ENCODE data around the gene ABCA7. TPM values are rescaled to one million over a fixed set of nuclear protein-coding genes. Genes with fewer than 3 reads are reported as not detected.
A peak's percentile ranks its signal among the peaks of the same experiment; 100 is the strongest.

Gene ABCA7
- polyA plus RNA-seq, 10 donors = 4.8 to 29.3 (median 12.0) TPM

- DNase-seq = peak; percentile 88 to 93 (median 93)
Measured at GRCh38 chr19:1040476-1041271, 767 bp downstream of the ABCA7 start.

DNA sequence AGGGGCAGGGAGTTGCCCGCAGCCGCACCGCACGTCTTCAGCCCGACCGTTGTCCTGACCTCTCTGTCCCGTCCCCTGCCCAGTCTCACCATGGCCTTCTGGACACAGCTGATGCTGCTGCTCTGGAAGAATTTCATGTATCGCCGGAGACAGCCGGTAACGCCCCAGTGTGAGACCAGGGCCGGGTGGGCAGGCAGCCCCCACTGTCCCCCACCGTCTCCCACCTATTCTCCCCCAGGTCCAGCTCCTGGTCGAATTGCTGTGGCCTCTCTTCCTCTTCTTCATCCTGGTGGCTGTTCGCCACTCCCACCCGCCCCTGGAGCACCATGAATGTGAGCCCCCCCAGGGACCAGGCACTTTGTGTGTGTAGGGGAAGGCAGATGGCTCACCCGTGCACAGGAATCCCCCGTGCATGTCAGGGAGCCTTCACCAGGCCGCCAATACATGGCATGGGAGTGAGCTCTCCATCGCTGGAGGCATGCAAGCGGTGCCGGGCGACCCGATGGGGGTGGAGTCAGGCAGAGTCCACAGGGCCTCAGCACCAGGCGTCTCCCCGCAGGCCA, 1.4 kb downstream of the ABCA7 start:
- no peak for DNase-seq

DNA sequence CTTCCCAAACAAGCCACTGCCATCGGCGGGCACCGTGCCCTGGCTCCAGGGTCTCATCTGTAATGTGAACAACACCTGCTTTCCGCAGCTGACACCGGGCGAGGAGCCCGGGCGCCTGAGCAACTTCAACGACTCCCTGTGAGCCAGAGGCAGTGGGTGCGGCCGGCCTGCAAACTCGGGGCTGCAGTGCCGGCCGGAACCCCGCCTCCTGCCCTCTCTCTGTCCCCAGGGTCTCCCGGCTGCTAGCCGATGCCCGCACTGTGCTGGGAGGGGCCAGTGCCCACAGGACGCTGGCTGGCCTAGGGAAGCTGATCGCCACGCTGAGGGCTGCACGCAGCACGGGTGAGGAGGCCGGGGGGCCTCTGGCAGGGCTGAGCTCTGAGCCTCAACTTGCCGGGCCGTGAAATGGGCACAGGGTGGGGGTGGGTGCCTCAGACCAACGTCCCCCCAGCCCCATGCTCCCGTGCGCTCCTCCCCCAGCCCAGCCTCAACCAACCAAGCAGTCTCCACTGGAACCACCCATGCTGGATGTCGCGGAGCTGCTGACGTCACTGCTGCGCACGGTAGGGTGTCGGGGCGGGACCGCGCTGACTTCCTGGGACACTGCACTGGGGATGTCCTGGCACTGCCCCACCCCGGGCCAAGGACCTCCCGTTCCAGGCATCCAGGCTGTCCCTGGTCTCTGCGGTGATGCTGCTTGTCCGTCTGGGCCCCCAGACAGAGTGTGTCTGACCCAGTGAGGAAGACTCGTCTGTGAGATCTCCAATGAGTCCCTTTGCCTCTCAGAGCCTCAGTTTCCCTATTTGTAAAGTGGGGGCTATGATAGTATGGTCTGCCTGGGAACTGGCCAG, 2.2 kb downstream of the ABCA7 start:
- peak; percentile 66 to 82 (median 78) for DNase-seq

DNA sequence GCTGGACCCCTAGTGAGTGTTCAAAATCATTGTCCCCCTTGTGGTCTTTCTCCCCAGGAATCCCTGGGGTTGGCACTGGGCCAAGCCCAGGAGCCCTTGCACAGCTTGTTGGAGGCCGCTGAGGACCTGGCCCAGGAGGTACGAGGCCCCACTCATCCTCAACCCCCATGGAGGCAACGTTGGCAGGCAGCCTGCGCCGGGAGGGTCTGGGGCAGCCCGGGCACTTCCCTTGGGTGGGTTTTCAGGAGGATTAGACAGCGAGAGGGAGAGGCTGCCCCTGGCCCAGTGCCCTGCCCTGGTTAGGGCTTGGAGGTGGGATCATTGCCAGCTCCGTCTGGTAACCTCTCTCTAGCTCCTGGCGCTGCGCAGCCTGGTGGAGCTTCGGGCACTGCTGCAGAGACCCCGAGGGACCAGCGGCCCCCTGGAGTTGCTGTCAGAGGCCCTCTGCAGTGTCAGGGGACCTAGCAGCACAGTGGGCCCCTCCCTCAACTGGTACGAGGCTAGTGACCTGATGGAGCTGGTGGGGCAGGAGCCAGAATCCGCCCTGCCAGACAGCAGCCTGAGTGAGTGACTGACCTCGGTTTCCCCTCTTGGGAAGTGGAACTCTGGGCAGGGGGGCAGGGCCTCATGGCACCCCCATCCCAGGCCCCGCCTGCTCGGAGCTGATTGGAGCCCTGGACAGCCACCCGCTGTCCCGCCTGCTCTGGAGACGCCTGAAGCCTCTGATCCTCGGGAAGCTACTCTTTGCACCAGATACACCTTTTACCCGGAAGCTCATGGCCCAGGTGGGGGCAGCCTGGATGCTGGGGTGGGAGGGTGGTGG, 3.0 kb downstream of the ABCA7 start:
- no peak for DNase-seq

DNA sequence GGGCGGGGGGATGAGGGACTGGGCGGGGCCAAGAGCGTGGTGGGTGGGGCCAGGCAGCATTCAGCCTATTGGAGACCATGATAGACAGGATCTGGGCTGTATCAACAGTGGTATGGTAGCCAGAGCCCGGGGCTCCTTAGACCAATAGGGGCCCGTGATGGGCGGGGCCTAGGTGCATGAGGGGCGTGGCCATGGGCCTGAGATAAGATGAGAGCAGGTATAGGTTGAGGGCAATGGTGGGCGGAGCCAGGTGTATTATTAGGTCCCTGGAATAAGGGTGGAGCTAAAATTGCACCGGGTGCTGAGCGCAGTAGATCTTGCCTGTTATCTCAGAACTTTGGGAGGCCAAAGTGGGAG, 5.3 kb downstream of the ABCA7 start:
- no peak for DNase-seq

- DNase-seq = no peak
Measured at GRCh38 chr19:1046117-1046626, 6.3 kb downstream of the ABCA7 start.

- no peak for DNase-seq
Measured at GRCh38 chr19:1046836-1047695, 7.2 kb downstream of the ABCA7 start.

DNA sequence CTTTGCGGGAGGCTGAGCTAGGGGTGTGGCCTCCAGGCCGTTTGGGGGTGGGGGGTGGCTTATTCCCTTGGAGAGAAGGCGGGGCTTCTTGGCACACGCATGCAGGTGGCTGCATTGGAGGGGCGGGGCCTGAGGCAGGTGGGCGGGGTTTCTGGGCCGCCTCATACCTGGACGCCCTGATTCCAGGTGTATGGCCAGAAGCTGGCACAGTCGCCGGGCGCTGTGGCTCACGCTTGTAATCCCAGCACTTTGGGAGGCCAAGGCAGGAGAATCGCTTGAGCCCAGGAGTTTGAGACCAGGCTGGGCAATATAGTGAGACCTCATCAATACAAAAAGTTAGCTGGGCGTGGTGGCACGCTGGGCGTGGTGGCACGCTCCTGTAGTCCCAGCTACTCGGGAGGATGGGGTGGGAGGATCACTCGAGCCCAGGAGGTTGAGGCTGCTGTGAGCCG, 7.8 kb downstream of the ABCA7 start:
- no peak for DNase-seq

GRCh38 chr19:1049106-1049505, 9.2 kb downstream of the ABCA7 start:
- DNase-seq = no peak

GRCh38 chr19:1049800-1050199, 9.9 kb downstream of the ABCA7 start:
- no peak for DNase-seq

- no peak for DNase-seq
Measured at GRCh38 chr19:1050989-1051788, 11.3 kb downstream of the ABCA7 start.

GRCh38 chr19:1051791-1052190, 11.9 kb downstream of the ABCA7 start:
- no peak for DNase-seq

GRCh38 chr19:1052349-1052975, 12.6 kb downstream of the ABCA7 start:
- no peak for DNase-seq

DNA sequence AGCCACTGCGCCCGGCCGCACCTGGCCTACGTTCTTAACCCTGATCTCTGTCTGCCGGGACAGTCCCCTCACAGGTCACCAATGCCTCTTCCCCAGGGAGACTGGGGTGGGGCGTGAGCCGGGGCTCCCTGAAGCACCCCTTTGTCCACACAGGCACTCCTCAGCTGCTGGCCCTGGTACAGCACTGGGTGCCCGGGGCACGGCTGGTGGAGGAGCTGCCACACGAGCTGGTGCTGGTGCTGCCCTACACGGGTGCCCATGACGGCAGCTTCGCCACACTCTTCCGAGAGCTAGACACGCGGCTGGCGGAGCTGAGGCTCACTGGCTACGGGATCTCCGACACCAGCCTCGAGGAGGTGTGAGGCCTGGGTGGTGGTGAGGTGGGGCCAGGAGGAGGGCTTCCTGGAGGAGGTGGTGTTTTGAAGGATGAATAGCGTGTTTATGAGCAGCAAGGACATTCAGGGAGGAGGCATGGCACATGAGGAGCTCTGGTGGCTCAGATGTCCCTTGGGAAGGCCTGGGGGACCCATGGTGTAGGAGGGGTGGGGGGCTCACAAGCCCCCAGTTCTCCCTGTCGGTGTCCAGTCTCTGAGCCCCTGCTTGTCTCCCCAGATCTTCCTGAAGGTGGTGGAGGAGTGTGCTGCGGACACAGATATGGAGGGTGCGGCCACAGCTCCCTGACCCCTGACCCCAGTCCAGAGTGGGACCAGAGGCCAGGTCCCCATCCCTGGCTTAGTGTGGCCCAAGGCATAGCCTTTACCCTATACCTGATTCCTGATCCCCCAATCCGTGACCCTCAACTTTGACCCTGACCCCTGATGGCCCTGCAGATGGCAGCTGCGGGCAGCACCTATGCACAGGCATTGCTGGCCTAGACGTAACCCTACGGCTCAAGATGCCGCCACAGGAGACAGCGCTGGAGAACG, 13.5 kb downstream of the ABCA7 start:
- DNase-seq = no peak

- DNase-seq = no peak
Measured at GRCh38 chr19:1054102-1055027, 14.5 kb downstream of the ABCA7 start.

DNA sequence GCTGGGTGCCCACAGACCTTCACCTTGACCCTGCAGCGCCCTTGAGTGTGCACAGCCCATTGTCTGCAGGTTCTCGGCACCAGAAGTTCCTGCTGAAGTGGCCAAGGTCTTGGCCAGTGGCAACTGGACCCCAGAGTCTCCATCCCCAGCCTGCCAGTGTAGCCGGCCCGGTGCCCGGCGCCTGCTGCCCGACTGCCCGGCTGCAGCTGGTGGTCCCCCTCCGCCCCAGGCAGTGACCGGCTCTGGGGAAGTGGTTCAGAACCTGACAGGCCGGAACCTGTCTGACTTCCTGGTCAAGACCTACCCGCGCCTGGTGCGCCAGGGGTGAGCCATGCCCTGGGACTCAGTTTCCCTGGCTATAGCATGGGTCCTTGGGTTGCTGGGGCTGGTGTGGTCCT, 15.1 kb downstream of the ABCA7 start:
- DNase-seq = no peak

Data from muscle of back (tissue), 11 donors.